ENCODE results near the gene MGAT5B. TPM values are rescaled to one million over a fixed set of nuclear protein-coding genes. Genes with fewer than 3 reads are reported as not detected.
"Not testable (repeated sequence)": the region's sequence is repeated elsewhere in the genome, so short reads cannot be mapped to it uniquely, and the experiment has no call there.

Gene MGAT5B
- total RNA-seq, 1 donor from 2014 or later, result 4.8 TPM

GRCh38 chr17:76948301-76948700 lies 80.1 kb downstream of the MGAT5B start:
- intact Hi-C loops (cut with micrococcal nuclease), result no loop called here

GRCh38 chr17:76948726-76949342 lies 80.6 kb downstream of the MGAT5B start:
- intact Hi-C loops (cut with micrococcal nuclease), result no loop called here

- intact Hi-C loops (cut with micrococcal nuclease), result no loop called here
Observed at GRCh38 chr17:76949913-76950695, 81.9 kb downstream of the MGAT5B start.

GRCh38 chr17:76951375-76951905 lies 83.2 kb downstream of the MGAT5B start:
- intact Hi-C loops (cut with micrococcal nuclease), result no loop called here

- intact Hi-C loops (cut with micrococcal nuclease), result no loop called here
Observed at GRCh38 chr17:76952402-76952801, 84.2 kb downstream of the MGAT5B start.

- intact Hi-C loops (cut with micrococcal nuclease), result no loop called here
Observed at GRCh38 chr17:76953066-76953465, 84.9 kb downstream of the MGAT5B start.

GRCh38 chr17:76953946-76954345 lies 85.7 kb downstream of the MGAT5B start:
- intact Hi-C loops (cut with micrococcal nuclease), result no loop called here

GRCh38 chr17:76955191-76955590 lies 87.0 kb downstream of the MGAT5B start:
- intact Hi-C loops (cut with micrococcal nuclease), result no loop called here

GRCh38 chr17:76956846-76957540 lies 88.8 kb downstream of the MGAT5B start:
- intact Hi-C loops (cut with micrococcal nuclease), result no loop called here

- intact Hi-C loops (cut with micrococcal nuclease), result no loop called here
Observed at GRCh38 chr17:76957678-76958464, 89.7 kb downstream of the MGAT5B start.

GRCh38 chr17:76958974-76959373 lies 90.8 kb downstream of the MGAT5B start:
- intact Hi-C loops (cut with micrococcal nuclease), result no loop called here

- intact Hi-C loops (cut with micrococcal nuclease), result no loop called here
Observed at GRCh38 chr17:76961869-76962268, 93.7 kb downstream of the MGAT5B start.

- intact Hi-C loops (cut with micrococcal nuclease), result no loop called here
Observed at GRCh38 chr17:76962858-76963257, 94.7 kb downstream of the MGAT5B start.

- intact Hi-C loops (cut with micrococcal nuclease), result no loop called here
Observed at GRCh38 chr17:76966016-76966415, 97.8 kb downstream of the MGAT5B start.

- intact Hi-C loops (cut with micrococcal nuclease), result no loop called here
Observed at GRCh38 chr17:76966486-76967181, 98.4 kb downstream of the MGAT5B start.

- intact Hi-C loops (cut with micrococcal nuclease), result loop anchor here (2.0 kb wide), 1 partner anchor 43 kb away; no protein-coding TSS in a partner anchor
Observed at GRCh38 chr17:76967762-76968161, 99.6 kb downstream of the MGAT5B start.

- intact Hi-C loops (cut with micrococcal nuclease), result loop anchor here (1.0 to 2.0 kb wide), 3 partner anchors 13 to 42 kb away; no protein-coding TSS in a partner anchor
Observed at GRCh38 chr17:76968707-76969597, 100.7 kb downstream of the MGAT5B start.

GRCh38 chr17:76969598-76970172 lies 101.5 kb downstream of the MGAT5B start:
- intact Hi-C loops (cut with micrococcal nuclease), result loop anchor here (1.0 to 2.0 kb wide), 3 partner anchors 13 to 41 kb away; no protein-coding TSS in a partner anchor

GRCh38 chr17:76970228-76970627 lies 102.0 kb downstream of the MGAT5B start:
- intact Hi-C loops (cut with micrococcal nuclease), result not testable (repeated sequence)
